H9 (cell line): ENCODE data around the gene PDZD8. TPM values are rescaled to one million over a fixed set of nuclear protein-coding genes. Genes with fewer than 3 reads are reported as not detected.

ENCODE experiments used
- DNase-seq: peaks from one replicate; pipeline ENCODE4 v3.0.0-alpha.2; 2017
- H2AFZ ChIP-seq: one replicate; pipeline ENCODE4 v1.6.1; 2013; ENCODE audit warnings: mild to moderate bottlenecking, low read length, control low read depth, moderate library complexity
- H2AK5ac ChIP-seq: 2 replicates; pipeline ENCODE4 v1.6.1; 2013; ENCODE audit warnings: low read length, control low read depth, mixed read lengths; ENCODE audit not compliant: insufficient read length
- H2BK120ac ChIP-seq: one replicate; pipeline ENCODE4 v1.6.1; 2013; ENCODE audit warnings: low read depth, mild to moderate bottlenecking, low read length, control low read depth, inconsistent platforms; ENCODE audit not compliant: poor library complexity, severe bottlenecking
- H2BK12ac ChIP-seq: 2 replicates; pipeline ENCODE4 v1.6.1; 2013; ENCODE audit warnings: low read length, control low read depth, mixed read lengths, low read depth; ENCODE audit not compliant: insufficient read length
- H2BK15ac ChIP-seq: 2 replicates; pipeline ENCODE4 v1.6.1; 2013; ENCODE audit warnings: low read depth, low read length, control low read depth
- H2BK20ac ChIP-seq: one replicate; pipeline ENCODE4 v1.6.1; 2013; ENCODE audit warnings: low read depth, mild to moderate bottlenecking, low read length, control low read depth, inconsistent platforms; ENCODE audit not compliant: poor library complexity, severe bottlenecking
- H2BK5ac ChIP-seq: 2 replicates; pipeline ENCODE4 v1.6.1; 2013; ENCODE audit warnings: low read length, control low read depth, mixed read lengths; ENCODE audit not compliant: insufficient read length
- H3K14ac ChIP-seq: 2 replicates; pipeline ENCODE4 v1.6.1; 2013; ENCODE audit warnings: low read length, control low read depth; ENCODE audit not compliant: insufficient read depth
- H3K18ac ChIP-seq: 2 replicates; pipeline ENCODE4 v1.6.1; 2013; ENCODE audit warnings: low read depth, mild to moderate bottlenecking, mixed read lengths, low read length, control low read depth; ENCODE audit not compliant: insufficient read length
- H3K23ac ChIP-seq: 2 replicates; pipeline ENCODE4 v1.6.1; 2013; ENCODE audit warnings: low read length, control low read depth, mixed read lengths, low read depth; ENCODE audit not compliant: insufficient read length
- H3K23me2 ChIP-seq: 2 replicates; pipeline ENCODE4 v1.6.1; 2013; ENCODE audit warnings: low read depth, mild to moderate bottlenecking, mixed read lengths, low read length, control low read depth; ENCODE audit not compliant: insufficient read length, poor library complexity, severe bottlenecking
- H3K27ac ChIP-seq: 2 replicates; pipeline ENCODE4 v1.5.1; 2013; ENCODE audit warnings: low read length, control low read depth, mixed read lengths, low read depth; ENCODE audit not compliant: insufficient read length
- H3K27me3 ChIP-seq: 2 replicates; pipeline ENCODE4 v1.6.1; 2013; ENCODE audit warnings: low read length, control low read depth, inconsistent platforms; ENCODE audit not compliant: insufficient read depth
- H3K4ac ChIP-seq: 2 replicates; pipeline ENCODE4 v1.6.1; 2013; ENCODE audit warnings: low read depth, mild to moderate bottlenecking, control low read depth, inconsistent platforms, low read length, moderate library complexity
- H3K4me1 ChIP-seq: 2 replicates; pipeline ENCODE4 v1.6.1; 2013; ENCODE audit warnings: low read length, control low read depth, inconsistent platforms; ENCODE audit not compliant: insufficient read depth
- H3K4me2 ChIP-seq: 2 replicates; pipeline ENCODE4 v1.6.1; 2013; ENCODE audit warnings: low read length, control low read depth, mixed read lengths; ENCODE audit not compliant: insufficient read length, insufficient read depth
- H3K56ac ChIP-seq: 2 replicates; pipeline ENCODE4 v1.6.1; 2013; ENCODE audit warnings: low read depth, mild to moderate bottlenecking, mixed read lengths, low read length, control low read depth; ENCODE audit not compliant: insufficient read length
- H3K79me1 ChIP-seq: 2 replicates; pipeline ENCODE4 v1.6.1; 2013; ENCODE audit warnings: low read depth, mild to moderate bottlenecking, moderate library complexity, low read length, control low read depth, inconsistent platforms; ENCODE audit not compliant: insufficient read depth, poor library complexity, severe bottlenecking
- H3K79me2 ChIP-seq: 2 replicates; pipeline ENCODE4 v1.6.1; 2013; ENCODE audit warnings: low read length, control low read depth, inconsistent platforms; ENCODE audit not compliant: insufficient read depth
- H3K9ac ChIP-seq: 2 replicates; pipeline ENCODE4 v1.6.1; 2013; ENCODE audit warnings: low read length, control low read depth, mixed read lengths; ENCODE audit not compliant: insufficient read length; ENCODE audit errors: extremely low read depth
- H3K9me3 ChIP-seq: one replicate; pipeline ENCODE4 v1.6.1; 2013; ENCODE audit warnings: low read depth, low read length, inconsistent platforms; ENCODE audit not compliant: control insufficient read depth
- H3T11ph ChIP-seq: one replicate; pipeline ENCODE4 v1.6.1; 2013; ENCODE audit warnings: mild to moderate bottlenecking, low read length, control low read depth, inconsistent platforms
- H4K20me1 ChIP-seq: one replicate; pipeline ENCODE4 v1.6.1; 2013; ENCODE audit not compliant: control insufficient read depth, insufficient read length, insufficient read depth
- H4K5ac ChIP-seq: 2 replicates; pipeline ENCODE4 v1.6.1; 2013; ENCODE audit warnings: low read depth, mild to moderate bottlenecking, mixed read lengths, low read length, control low read depth; ENCODE audit not compliant: insufficient read length
- H4K8ac ChIP-seq: replicated peaks from 2 replicates; pipeline ENCODE4 v1.6.1; 2013; ENCODE audit warnings: low read length, control low read depth, mixed read lengths, low read depth; ENCODE audit not compliant: insufficient read length
- H4K91ac ChIP-seq: 2 replicates; pipeline ENCODE4 v1.6.1; 2013; ENCODE audit warnings: low read depth, mild to moderate bottlenecking, moderate library complexity, mixed read lengths, low read length, control low read depth; ENCODE audit not compliant: insufficient read length
- H3K27ac Mint-ChIP-seq, 3 experiments: 2 replicates in 2 of 3; 3 replicates in 1 of 3; pipeline ENCODE4 v1.8.0; 2020 to 2021; ENCODE audit warnings: mixed read lengths in 3 of 3, mild to moderate bottlenecking in 1 of 3, moderate library complexity in 1 of 3
- H3K27me3 Mint-ChIP-seq: 2 replicates; pipeline ENCODE4 v1.8.0; 2021; ENCODE audit warnings: low read depth, mild to moderate bottlenecking, moderate library complexity, mixed read lengths
- H3K36me3 Mint-ChIP-seq, 3 experiments: 2 replicates in 2 of 3; 3 replicates in 1 of 3; pipeline ENCODE4 v1.8.0; 2020 to 2021; ENCODE audit warnings: low read depth in 3 of 3, mixed read lengths in 3 of 3; ENCODE audit not compliant: insufficient read depth in 1 of 3
- H3K4me1 Mint-ChIP-seq, 2 experiments: 2 replicates each; pipeline ENCODE4 v1.8.0; 2020; ENCODE audit warnings: mixed read lengths in 2 of 2
- H3K4me3 Mint-ChIP-seq, 2 experiments: 2 replicates in 1 of 2; 3 replicates in 1 of 2; pipeline ENCODE4 v1.8.0; 2020 to 2021; ENCODE audit warnings: mild to moderate bottlenecking in 2 of 2, mixed read lengths in 2 of 2, moderate library complexity in 1 of 2
- H3K9me3 Mint-ChIP-seq, 2 experiments: 2 replicates in 1 of 2; 3 replicates in 1 of 2; pipeline ENCODE4 v1.8.0; 2020; ENCODE audit warnings: mild to moderate bottlenecking in 2 of 2, mixed read lengths in 2 of 2, moderate library complexity in 1 of 2
- WGBS: extraction: QIAGEN DNeasy Blood & Tissue Kit; methylation state at CpG from one replicate; pipeline ENCODE4 v1.1.7; 2013; ENCODE audit warnings: missing lambda C conversion rate, low lambda C conversion rate, mixed read lengths; ENCODE audit not compliant: insufficient read length; ENCODE audit errors: extremely low coverage; 5-methylcytosine and 5-hydroxymethylcytosine counted together
- total RNA-seq: library from RNA; stranded (reverse); gene quantifications from 2 replicates; pipeline ENCODE4 v1.2.1, GENCODE V29; 2021
- TF ChIP-seq, protein P1 (sequence below): fragments of 200-600 bp; sonication (generic); conservative IDR thresholded peaks from 3 replicates; pipeline ENCODE4 v1.8.0; 2021; ENCODE audit warnings: antibody characterized with exemption, mild to moderate bottlenecking

PDZD8 gene
- total RNA-seq, 1 experiment from 2014 or later, result 38.2 TPM

DNA sequence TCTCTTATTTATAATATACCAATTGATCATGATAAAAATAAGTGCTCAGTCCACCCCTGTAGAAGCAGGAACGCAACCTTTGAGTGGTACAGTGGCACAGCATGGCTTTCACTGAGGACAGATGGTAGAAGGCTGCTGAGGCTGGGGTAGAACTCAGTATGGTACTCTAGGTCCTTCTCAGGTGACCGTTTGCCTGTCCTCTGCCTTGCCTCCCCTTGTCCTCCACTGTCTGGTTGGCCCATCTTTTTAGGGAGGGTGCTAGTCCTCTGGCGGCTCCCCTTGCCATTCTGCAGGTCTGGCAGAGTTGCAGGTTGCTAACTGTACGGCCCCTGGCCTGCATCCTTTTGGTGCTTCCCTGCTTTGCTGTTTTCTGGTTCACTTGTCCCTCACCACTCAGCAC is 107.0 kb downstream of the PDZD8 start:
- no peak overlapping the region for H3K9ac ChIP-seq

More for the DNA sequence above, 107.0 kb downstream of the PDZD8 start:
- TF ChIP-seq, protein P1, sequence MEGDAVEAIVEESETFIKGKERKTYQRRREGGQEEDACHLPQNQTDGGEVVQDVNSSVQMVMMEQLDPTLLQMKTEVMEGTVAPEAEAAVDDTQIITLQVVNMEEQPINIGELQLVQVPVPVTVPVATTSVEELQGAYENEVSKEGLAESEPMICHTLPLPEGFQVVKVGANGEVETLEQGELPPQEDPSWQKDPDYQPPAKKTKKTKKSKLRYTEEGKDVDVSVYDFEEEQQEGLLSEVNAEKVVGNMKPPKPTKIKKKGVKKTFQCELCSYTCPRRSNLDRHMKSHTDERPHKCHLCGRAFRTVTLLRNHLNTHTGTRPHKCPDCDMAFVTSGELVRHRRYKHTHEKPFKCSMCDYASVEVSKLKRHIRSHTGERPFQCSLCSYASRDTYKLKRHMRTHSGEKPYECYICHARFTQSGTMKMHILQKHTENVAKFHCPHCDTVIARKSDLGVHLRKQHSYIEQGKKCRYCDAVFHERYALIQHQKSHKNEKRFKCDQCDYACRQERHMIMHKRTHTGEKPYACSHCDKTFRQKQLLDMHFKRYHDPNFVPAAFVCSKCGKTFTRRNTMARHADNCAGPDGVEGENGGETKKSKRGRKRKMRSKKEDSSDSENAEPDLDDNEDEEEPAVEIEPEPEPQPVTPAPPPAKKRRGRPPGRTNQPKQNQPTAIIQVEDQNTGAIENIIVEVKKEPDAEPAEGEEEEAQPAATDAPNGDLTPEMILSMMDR, result no peak
- peaks cover 0 to 3% (median 0%) of the 10 kb centered on the region in 3 experiments; a peak in 3 of 7 replicates for H3K36me3 Mint-ChIP-seq
- no peaks in the 10 kb centered on the region for H3K9me3 ChIP-seq
- H2AFZ ChIP-seq, result no peak overlapping the region
- H4K8ac ChIP-seq, result no peak overlapping the region
- H3K4ac ChIP-seq, result no peak overlapping the region
- H3K27ac ChIP-seq, result no peak overlapping the region
- H3K4me1 Mint-ChIP-seq, result peaks cover 0 to 7% of the 10 kb centered on the region in 2 experiments; a peak in 2 of 4 replicates
- H3K23me2 ChIP-seq, result no peaks in the 10 kb centered on the region
- no peaks in the 10 kb centered on the region for H3K79me2 ChIP-seq
- H3K14ac ChIP-seq, result no peak overlapping the region
- H3K56ac ChIP-seq, result no peak overlapping the region
- WGBS, result no CpG with 5 or more reads among the region's 4 CpGs
- no peaks in the 10 kb centered on the region for H3K27me3 ChIP-seq
- no peaks in the 10 kb centered on the region; the same call in 1 of the 2 replicates for H3K27me3 Mint-ChIP-seq
- H3K4me3 Mint-ChIP-seq, result no peak overlapping the region
- no peak for DNase-seq
- H2BK15ac ChIP-seq, result no peak overlapping the region
- no peak overlapping the region for H4K91ac ChIP-seq
- H3T11ph ChIP-seq, result no peak overlapping the region
- no peak overlapping the region for H2AK5ac ChIP-seq
- H3K4me2 ChIP-seq, result no peak overlapping the region
- no peaks in the 10 kb centered on the region; a peak in 1 of 5 replicates for H3K9me3 Mint-ChIP-seq
- no peaks in the 10 kb centered on the region for H3K79me1 ChIP-seq
- no peak overlapping the region for H2BK20ac ChIP-seq
- no peaks in the 10 kb centered on the region for H4K20me1 ChIP-seq
- H3K18ac ChIP-seq, result no peak overlapping the region
- no peak overlapping the region for H3K23ac ChIP-seq
- H3K27ac Mint-ChIP-seq, result no peak overlapping the region
- no peak overlapping the region for H2BK5ac ChIP-seq
- no peak overlapping the region for H2BK12ac ChIP-seq
- H2BK120ac ChIP-seq, result no peak overlapping the region
- no peak overlapping the region for H4K5ac ChIP-seq
- H3K4me1 ChIP-seq, result no peaks in the 10 kb centered on the region
